HG03139 (cell line): ENCODE results near the gene PRLR.
"Not testable (repeated sequence)": the region's sequence is repeated elsewhere in the genome, so short reads cannot be mapped to it uniquely, and the experiment has no call there.

Experiments
- ATAC-seq: cut with Tn5 transposase; IDR thresholded peaks from one replicate; pipeline ENCODE4 v1.9.1; 2021; ENCODE audit not compliant: unreplicated experiment

Gene PRLR

DNA sequence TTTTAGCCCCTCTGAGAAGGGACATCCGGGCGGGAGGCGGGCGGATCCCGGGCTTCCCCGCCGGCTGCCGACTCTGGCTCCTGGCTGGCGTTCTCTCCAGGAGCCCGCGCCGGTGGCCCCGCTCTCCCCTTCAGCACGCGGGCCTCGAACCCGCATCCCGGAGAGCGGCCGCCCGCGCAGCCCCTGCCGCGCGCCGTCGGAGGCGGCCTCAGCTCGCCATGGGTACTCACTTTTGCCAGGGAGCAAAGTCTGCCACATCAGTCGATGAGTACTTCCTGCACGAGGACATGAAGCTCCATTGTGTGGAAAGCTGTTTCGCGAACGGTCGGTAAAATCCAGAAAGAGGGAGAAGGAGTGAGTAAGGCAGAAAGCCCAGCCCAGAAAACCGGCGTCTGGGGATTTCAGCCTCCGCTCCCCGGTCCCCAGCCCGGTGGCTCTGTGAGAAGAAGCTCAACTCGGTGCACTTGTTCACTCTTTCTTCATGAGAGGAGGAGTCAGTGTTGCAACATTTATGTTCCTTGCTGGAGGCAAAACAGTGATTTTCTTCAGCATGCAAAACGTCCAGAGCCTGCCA lies at the start of gene PRLR:
TSS of gene PRLR (minus strand) at position 450 of the 574 bp plus-strand sequence. CDS start 140,867 bp downstream, outside the sequence.
- ATAC-seq: no peak

DNA sequence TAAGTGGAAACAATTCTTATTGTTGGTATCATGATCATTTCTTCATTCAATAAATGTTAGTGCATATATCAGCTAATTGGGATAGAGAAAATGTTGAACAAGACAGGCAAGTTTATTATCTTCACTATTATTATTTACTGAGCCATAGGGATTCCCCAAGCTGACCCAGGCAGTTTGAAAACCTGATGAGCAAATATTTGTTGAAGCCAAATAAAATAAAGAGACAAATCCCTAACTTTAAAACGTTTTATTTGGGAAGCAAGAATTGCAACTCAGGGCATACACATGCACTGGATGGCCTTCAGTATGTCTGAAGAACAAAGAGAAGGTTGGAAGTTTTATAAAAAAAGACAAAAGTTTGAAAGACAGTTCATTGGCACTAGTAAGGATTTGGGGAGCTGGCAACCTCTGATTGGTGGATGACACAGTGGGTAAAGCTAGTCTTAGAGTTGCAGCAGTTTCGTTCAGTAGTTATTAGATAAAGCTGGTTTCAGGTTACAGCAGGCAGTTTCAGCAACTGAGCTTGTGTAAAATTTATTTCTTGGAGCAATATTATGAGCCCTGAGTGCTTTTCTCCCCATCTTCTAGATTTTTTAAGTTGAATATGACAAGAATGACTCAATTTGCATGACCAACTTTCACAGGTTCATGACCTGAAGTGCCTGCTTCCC lies 44.7 kb upstream of the PRLR start:
- no peak for ATAC-seq

DNA sequence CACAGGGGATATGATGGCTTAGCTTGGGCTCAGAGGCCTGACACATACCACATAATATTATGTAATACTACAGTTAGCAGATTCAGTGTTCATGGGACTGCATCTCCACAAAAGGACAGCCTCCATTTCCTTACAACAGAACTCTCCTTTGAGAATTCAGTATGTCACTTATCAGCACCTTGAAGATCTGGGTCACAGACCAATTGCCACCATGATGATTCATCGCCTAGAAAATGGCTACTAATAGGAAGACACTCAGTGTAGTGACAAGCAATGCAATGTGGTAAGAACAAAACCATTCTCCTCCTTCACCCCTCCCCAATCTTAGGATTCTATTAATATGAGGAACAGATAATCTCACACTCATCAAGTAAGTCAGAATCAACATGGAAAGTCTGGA lies 38.7 kb upstream of the PRLR start:
- ATAC-seq: no peak

DNA sequence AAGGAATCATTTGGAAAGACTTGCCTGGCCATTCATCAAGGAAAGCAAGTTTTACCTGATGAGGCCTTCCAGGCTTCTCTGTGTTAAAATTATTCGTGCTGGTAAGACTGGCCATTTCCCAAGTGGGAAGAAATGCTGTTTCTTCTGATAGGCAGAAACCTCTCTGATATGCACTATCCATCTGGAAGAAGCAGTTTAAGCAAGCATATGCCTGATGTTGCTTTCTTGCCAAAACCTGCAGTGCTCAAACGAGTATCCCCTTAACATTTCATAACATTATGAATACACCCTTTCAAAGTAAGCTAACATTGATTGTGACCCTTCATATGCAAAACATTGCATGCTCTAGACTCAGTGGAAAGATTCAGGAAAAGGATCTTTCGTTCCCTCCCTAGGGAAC lies 36.0 kb upstream of the PRLR start:
- no peak for ATAC-seq

DNA sequence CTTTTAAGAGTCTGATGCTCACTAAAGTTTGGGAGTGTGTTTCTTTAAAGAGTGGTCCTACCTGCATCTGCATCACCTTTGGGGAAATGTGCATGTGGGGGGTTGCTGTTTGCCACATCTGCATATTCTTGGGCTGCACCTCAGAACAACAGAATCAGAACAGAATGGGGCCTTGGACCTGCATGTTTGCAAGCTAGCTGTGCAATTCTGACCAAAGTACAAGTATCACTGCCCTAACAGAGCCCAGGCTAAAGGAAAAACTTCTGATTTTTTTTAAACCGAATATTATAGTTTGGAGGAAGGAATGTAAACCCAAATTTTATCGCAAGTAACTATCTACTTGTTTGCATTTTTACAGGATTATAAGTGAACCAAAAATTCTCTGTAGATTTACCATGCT lies 34.2 kb upstream of the PRLR start:
- no peak for ATAC-seq

DNA sequence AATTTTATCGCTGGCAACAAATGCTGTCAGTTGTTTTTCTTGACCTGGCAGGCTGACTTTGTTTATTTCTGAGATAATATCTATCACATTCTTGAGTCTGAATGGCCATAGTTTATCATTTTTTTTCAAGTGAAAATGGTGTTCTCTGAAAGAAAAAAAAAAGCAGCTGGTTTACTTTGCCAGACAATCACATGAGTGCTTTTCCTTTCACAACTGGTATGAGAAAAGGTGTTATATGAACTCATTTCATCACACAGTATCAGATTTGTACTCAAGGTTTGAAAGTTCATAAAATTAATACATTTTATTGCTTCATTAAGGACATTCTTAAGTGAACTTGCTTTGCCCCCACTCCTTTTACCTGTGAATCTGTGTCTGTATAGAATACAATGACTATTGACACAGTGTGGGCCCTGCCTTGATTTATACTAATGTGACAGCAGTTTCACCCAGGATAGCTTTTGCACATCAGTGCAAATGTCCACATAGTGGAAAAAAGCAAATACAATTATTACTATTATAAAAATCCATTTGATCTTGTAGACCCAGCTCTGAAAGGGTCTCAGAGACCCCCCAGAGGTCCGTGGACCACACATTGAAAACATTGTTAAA lies 33.1 kb upstream of the PRLR start:
- ATAC-seq: no peak

DNA sequence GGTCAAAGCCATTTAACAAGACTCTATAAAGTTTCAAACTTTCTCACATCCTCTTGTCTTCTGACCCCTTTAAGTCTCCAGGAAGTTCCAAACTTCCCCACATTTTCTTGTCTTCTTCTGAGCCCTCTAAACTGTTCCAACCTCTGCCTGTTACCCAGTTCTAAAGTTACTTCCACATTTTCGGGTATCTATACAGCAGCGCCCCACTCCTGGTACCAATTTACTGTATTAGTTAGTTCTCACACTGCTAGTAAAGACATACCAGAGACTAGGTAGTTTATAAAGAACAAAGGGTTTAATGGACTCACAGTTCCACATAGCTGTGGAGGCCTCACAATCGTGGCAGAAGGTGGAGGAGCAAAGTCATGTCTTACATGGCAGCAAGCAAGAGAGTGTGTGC lies 23.3 kb upstream of the PRLR start:
- no peak for ATAC-seq

DNA sequence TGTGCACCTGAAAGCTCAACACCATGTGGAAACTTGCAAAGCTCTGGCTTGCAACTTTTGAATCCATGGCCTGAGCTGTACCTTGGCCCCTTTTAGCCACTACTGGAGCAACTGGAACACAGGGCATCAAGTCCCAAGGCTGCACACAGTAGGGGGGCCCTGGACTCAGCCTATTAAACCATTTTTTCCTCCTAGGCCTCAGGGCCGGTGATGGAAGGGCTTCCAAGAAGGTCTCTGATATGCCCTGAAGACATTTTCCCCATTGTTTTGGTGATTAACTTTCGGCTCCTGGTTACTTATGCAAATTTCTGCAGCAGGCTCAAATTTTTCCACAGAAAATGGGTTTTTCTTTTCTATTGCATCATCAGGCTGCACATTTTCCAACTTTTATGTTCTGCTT lies 22.7 kb upstream of the PRLR start:
- no peak for ATAC-seq

DNA sequence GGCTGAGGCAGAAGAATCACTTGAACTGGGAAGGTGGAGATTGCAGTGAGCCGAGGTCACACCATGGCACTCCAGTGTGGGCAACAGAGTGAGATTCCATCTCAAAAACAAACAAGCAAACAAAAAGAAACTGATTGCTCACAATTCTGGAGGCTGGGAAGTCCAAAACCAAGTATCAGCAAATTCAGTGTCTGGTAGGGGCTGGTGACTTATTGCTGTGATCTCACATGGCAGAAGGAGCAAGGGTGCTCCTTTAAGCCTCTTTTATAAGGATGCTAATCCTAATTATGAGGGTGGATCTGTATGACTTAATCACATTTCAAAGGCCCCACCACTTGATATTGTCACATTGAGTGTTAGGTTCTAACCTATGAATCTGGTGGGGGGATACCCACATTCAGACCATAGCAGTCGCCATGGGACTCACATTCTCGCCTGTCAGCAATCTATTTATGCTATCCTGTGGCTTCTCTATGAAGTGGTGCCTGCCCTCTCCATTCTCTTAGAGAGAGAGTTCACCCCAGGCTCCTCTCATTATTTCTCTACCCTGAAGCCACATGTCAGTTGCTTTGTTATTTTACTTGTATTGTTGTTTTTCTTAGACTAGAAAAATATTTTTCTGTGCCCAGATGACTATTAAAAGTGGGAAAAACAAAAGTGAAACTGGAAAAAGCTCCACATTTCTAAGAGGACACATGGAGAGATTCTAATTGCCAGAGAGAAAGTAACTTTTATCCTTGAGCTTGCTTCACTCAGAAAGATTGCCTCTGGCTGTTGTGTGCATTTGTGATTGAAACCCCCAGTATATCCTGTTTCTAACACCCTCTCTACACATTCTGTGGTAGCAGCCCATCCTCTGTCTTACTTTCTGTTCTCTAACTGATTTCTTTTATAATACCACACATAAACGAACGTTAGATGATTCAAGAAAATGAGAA lies 18.8 kb upstream of the PRLR start:
- ATAC-seq: no peak

DNA sequence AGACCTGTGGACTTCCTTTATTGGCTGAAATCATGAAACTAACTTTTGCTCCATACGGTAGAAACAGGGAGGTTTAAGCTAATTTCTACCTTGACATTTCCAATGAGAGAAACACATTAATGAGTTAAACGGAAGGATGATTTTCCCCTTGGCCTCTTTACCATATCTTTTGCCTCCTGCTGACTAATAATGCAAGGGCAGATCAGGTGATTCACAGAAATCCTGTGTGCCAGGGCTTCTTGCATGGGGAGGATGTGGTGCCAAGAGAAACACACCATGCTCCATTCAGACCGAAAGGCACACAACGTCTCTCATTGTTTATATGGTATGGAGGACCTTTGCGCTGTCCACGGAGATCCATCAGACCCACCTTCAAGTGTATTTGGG lies 17.4 kb upstream of the PRLR start:
- ATAC-seq: no peak

DNA sequence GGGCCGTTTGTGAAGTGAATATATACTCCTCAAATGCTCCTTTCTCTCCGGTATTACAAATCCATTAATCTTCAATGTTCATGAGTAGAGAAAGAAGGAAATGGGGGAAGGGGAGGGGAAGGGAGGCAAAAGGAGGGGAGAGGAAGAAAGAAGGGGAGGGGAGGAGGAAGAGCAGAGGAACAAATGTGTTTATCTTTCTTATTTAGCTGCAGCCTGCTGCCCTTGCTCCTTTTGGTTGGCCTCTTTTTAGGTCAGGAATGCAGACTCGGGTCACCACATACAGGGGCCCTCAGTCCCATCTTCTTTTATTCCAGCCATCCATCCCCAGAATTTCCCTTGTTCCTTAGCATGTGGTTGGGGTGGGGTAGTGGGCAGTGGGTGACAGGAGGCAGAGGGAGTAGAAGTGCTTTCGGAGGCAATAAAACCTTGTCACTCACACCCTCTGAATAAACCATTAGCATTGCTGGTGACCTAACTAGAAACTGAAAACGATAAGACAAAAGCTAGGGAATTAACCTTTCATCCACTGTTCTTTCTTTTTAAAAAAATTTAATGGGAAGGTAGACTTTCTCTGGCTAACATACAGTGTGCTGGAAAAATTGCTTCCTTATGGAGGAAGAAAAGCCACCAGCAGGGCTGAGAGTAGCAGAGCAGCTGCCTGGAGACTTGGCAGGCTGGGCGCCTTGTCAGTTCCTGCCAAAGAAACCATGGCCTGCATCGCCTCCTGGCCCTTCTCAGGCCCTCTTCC lies 16.8 kb upstream of the PRLR start:
- ATAC-seq: no peak

DNA sequence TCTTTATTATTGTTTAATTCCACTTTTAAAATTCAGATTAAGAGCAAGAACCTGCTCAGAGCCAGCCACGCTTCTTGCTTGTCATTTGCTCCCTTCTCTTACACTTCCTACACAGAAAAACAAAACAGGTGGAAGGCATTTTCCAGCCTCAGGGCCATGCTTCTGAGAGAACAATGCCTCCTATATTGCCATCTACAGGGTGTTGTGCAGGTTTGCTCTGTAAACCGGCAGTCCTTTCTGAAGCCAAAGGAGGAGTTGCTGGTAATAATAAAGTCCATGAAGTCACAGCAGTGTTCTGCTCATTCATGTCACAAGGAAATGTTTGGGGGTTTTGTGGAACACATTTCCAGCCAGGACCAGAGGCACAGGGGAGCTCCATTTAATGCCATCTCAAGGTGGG lies 16.1 kb upstream of the PRLR start:
- no peak for ATAC-seq

DNA sequence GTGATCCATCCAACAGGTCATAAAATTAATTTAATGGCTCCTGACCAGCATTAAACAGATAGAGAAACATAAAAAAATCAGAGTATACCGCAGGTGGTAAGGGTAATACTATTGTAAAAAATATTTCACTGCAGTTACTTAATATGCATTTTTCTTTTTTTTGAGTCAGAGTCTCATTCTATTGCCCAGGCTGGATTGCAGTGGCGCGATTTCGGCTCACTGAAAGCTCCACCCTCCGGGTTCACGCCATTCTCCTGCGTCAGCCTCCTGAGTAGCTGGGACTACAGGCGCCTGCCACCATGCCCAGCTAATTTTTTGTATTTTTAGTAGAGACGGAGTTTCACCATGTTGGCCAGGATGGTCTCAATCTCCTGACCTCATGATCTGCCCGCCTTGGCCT lies 15.1 kb upstream of the PRLR start:
- not testable (repeated sequence) for ATAC-seq

DNA sequence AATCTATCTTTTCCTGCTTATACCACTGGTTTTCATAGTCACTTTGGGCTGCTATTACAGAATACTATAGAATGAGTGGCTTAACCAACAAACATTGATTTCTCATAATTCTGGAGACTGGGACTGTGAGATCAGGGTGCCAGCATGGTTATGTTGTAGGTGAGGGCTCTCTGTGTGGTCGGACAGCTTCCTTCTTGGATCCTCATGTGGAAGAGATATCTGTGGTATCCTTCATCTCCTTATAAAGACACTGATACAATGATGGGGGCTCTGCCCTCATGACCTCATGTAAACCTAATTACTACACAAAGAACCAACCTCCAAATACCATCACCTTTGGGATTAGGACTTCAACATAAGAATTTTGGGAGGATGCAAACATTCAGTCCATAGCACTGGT lies 13.9 kb upstream of the PRLR start:
- ATAC-seq: no peak

DNA sequence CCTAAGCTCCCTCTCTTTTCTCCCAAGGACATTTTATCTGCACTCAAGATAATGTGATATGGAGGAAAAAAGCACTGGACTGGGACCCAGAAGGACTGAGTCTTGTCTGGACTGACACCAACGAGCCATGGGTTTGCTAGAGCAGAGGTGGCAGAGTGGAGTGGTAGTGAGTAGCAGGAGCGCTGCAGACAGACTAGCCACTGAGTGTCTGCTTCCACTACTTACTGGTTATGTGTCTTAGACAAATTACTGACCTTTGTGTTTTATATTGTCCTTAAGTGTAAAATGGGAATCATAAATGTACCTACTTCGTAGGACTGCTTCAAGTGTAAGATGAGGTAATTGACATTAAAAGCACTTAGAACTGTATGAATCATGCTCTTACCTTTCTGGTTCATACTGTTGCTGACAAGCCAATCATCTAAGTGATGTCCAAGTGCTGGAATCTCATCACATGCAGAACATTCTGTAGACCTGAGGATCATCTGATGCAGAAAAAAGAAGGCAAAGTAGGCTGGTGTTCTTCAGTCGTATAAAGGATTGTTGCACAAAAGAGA lies 12.5 kb upstream of the PRLR start:
- no peak for ATAC-seq

DNA sequence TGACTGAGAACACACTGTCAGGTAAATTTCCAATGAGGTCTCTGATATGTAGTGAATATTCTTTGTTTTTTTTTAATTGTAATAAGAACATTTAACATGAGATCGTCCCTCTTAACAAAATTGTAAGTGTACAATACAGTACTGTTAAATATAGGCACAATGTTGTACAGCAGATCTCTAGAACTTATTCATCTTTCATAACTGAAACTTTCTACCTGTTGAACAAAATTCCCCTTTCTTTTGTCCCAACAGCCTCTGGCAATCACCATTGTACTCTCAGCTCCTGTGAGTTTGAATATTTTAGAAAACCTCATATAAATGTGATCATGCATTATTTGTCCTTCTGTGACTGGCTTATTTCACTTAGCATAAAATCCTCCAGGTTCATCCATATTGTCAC lies 10.6 kb upstream of the PRLR start:
- no peak for ATAC-seq

DNA sequence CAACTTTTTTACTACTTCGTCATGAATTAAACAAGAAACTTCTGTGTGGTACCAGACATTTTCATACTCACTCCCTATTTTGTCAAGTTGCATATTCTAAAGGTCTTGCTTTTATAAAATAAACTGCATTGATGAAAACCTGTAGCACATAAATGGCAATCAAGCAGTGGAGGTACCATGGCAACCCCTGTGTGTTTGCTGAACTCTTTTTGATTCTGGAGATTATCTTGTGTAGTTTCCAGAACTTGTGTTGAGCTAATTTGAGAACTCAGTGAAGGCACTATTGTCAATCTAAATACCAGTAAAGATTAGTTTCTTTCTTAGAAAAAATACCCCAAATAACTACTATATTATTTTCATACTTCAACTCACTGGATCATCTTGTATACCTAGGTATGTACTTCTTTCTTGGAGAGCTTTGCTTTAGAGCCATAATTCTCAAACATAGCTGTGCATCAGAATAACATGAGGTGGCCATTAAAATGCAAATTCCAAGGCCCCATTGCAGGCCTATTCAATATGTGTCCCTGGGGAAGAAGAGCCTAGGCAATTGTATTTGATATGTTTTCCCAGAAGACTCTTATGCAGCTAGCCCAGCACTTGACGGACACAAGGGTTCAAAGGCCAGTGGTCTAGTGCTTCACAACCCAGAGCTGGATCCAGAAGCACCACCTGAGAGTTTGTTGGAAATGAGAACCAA lies 9.8 kb upstream of the PRLR start:
- ATAC-seq: no peak

DNA sequence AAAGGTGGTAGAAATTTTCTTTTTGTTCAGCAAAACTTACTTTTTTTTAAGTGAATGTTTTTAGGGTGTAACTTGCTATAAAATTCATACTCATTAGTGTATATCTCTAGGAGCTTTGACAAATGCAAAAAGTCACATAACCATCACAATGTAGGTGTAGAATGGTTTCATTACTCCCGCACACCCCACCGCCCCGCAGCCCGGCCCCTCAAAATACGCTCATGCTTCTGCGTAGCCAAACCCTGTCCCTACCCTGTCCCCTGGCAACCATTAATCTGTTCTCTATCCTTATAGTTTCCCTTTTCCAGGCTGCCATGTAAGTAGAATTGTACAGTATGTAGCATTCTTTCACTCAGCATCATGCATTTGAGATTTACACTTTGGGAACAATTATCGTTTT lies 9.2 kb upstream of the PRLR start:
- ATAC-seq: no peak

DNA sequence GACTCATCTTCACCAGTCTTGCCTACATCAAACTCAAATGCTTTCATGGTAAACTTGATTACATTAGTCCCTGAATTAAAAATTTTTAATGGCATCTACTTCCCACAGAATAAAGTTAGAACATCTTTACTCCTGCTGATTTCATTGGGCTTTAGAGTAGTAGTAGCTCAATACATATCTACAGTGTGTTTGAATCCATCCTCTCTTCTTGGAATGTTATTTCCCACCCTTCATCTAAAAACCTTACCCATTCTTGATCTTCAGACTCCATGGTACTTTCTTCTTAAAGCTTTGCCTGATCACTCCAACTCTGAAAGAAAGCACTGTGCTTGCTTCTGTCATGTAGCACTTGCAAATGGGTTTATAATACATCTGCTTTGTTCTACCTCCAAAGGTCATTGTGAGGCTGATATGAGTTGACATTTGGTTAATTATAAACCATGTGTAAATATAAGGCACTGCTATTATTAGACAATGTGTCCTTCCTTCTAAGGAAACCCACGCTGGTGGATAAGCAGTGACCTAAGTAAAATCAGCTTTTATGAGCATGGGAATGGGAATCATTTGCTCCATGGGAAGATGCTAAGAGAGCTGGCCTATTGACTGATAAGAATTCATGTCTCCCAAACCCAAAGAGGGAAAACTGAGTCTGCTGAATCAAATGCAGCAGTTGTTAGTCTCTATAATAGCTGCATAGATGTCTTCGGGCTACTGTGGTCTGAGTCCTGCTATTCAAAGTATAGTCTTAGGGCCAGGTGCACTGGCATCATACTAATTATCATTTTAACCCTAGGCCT lies 7.5 kb upstream of the PRLR start:
- ATAC-seq: peak; percentile 84
